Measurements from ENCODE around the gene IFFO2.

GRCh38 chr1:18915341-18915740 lies 41.1 kb downstream of the IFFO2 start:
- TF ChIP-seq CTCF (IDR thresholded peaks at IDR 0.05) (no peak), POLR2A (IDR thresholded peaks at IDR 0.05) (no peak), EP300 (IDR thresholded peaks at IDR 0.05; ENCODE audit: low read depth) (no peak), POLR2AphosphoS5 (IDR thresholded peaks at IDR 0.05) (no peak)

All from transverse colon (tissue), 4 donors.